ENCODE data around the gene SEBOX.

- no peak for TF ChIP-seq CTCF (IDR thresholded peaks at IDR 0.05)
- TF ChIP-seq EZH2 (IDR thresholded peaks at IDR 0.05; ENCODE audit: borderline replicate concordance, insufficient read depth, low read depth, low read length, poor library complexity, severe bottlenecking), result no peak
Measured at GRCh38 chr17:28395968-28396367, 31.0 kb upstream of the SEBOX start.

Data from B cell (primary cell).